ENCODE measurements around the gene GATAD2A. TPM values are rescaled to one million over a fixed set of nuclear protein-coding genes. Genes with fewer than 3 reads are reported as not detected.
A peak's percentile ranks its signal among the peaks of the same experiment; 100 is the strongest.
"Not testable (repeated sequence)": the region's sequence is repeated elsewhere in the genome, so short reads cannot be mapped to it uniquely, and the experiment has no call there.

The GATAD2A gene
- total RNA-seq, 1 donor from 2014 or later: 39.9 TPM

DNA sequence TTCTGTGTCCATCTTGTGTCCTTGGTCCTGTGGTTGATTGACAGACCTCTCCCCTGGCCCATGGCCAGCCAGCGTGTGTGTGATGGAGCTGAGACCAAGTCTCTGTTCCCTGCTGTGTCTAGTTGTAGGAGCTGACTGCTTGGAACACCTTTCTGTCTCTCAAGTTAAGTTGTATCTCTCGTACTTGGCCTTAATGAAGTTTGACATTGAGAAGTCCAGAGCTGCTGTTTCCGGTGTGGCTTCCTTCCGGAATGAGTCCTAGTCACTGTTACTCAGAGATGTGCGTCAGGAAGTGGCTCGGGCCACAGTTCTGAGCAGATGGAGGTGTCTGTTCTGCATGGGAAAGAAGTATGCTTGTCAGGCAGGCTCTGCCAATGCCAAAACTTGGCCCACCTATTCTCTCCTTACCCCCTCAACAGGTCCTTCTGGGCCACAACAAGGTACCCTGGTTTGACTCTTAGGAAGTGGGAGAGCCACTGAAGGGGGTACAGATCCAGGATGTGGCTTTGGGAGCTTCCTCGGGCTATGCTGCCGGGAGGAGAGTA lies 54.3 kb downstream of the GATAD2A start:
- DNase-seq (ENCODE audit: low spot score): peak; percentile 88
- intact Hi-C loops (cut with DNase I): loop anchor here (5.0 kb wide), 1 partner anchor 52 kb away; the partner anchor contains the start of gene GATAD2A

DNA sequence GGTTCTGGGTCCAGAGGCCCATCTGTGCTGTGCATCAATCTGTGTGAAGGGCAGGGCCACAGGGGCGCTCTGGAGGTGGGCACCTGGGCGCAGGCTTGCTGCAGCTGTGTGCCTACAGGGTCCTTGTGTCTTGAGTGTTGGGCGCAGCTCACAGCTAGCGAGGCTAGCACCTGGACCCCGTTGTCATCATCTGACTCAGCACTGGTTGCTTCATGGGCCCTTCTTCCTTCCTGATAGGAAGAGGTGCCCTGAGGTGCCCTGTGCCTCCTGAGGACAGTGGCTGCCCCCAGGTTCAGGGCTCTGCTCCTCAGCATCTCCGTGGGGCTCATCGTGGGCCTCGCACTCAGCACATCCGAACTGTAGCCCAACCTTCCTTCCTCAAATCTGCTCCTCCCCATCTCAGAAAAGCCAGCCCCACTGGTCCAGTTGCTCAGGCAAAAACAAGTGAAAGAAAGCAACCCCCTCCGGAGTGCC lies 54.8 kb downstream of the GATAD2A start:
- DNase-seq (ENCODE audit: low spot score): peak; percentile 89
- intact Hi-C loops (cut with DNase I): loop anchor here (5.0 kb wide), 1 partner anchor 53 kb away; the partner anchor contains the start of gene GATAD2A

DNA sequence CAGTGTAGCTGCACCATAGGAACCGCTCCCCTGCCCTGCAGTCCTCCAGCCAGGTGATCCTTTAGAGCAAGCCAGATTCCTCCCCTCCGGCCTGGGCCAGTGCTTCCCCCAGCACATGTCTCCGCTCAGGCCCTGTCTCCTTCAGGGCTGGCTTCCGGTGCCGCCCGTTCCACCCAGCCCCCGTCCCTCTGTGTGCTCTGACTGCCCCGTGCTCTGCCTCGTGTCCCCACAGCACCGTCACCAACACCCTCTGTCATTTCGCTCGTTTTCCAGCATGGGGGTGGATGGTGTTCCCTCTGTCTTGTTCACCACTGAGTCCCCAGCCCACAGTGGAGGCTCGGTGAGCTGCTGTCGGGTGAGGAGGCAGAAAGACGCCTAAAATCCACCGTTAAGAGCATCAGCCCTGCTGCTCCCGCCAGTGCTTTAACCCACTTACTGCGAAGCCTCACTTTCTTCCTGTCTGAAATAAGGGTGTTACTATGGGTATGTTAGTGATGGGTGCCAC lies 55.3 kb downstream of the GATAD2A start:
- intact Hi-C loops (cut with DNase I): loop anchor here (5.0 kb wide), 1 partner anchor 54 kb away; the partner anchor contains the start of gene GATAD2A
- DNase-seq (ENCODE audit: low spot score): peak; percentile 88

DNA sequence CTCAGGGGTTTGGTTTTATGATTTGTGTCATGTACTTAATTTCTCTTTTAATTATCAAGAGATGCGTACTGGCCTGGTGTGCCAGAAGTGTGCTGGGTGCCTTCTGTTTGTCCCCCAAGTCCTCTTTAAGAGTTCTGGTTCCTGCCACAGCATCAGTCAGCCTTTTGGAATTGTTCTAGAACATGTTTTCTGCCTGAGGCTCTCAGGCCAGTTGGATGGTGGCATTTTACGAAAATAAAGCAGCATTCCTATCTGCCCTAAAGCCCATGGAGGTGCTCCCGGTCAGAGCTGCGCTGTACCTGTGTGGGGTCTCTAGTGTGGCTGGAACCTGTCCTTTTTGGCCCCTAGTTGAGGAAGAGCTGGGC lies 55.8 kb downstream of the GATAD2A start:
- intact Hi-C loops (cut with DNase I): loop anchor here (5.0 kb wide), 1 partner anchor 54 kb away; the partner anchor contains the start of gene GATAD2A
- no peak for DNase-seq (ENCODE audit: low spot score)

DNA sequence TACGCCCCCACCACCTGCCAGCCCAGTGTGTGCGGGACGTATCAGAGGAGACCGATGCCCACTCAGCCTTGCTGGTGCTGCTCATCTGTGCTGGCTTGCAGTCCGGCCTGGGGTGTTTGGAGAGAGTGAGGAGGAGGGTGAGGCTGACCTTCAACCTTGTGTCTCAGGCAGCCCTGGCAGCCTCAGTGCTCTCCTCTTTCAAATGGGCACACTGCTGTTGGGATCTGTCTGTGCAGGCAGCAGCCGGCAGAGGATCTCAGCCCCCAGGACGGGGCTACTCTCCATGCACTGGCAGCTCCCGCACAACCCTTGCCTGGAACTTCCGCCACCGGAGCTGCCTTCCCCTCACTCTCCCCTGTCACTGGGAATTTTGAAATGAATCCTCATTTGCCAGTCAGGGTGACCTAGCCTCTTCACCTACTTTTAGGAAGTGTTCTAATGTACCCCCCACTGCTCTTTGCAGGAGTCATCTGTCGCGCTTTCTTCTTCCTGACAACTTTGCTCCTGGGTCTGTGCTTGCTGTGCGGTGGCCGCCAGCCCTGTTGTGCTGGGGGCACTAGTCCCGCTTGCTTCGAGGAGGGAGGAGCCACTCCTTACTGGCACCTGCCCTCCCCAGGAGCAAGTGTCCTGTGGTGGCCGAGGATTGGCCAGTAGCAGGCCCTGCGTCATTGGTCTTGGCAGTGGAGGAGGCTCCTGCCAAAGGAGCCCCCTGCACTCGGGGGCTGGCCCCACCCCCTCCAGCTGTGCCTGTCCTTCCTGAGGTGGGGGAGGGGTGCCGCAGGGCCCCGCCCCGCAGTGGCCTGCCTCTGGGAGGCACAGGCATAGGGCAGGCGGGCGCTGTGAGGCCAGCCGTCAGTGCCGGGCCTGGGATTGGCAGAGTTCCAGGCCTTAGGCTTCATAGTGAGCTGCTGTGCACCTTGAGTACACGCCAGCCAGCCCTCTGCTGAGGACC lies 56.5 kb downstream of the GATAD2A start:
- DNase-seq (ENCODE audit: low spot score): peak; percentile 81
- intact Hi-C loops (cut with DNase I): loop anchor here (5.0 kb wide), 1 partner anchor 55 kb away; the partner anchor contains the start of gene GATAD2A

DNA sequence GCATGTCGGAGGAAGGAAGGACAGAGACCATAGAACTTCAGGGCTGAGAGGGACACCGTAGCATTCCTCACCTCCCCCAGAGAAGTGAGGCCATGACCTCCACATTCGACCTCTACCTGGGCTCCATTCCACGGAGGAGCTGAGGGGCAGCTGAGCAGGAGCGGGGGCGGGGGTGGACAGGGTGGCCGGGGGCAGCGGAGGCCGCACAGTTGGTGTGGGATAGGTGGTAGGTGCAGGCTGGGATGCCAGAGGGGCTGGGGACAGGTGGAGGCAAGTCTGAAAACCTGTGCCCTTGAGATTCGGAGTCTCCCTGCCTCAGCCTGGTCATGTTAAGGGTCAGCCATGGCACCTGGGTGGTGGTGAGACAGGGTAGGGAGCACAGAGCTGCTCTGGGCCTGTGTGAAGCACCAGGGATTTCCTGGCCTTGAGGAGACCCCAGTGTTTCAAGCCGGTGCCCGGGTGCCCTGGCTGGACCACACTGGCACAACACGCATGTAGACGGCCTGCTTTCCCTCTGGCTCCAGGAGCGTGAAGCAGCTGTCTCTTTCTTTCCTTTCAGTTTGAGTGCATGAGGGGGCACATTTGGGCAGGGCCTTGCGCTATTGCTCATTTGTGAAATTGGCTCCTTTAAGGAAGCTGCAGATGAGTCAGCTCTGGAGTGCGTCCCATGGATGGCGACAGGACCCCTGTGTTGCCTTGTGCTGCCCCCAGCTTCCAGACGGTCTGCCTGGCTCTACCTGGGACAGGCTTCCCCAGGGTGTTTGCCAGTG lies 58.1 kb downstream of the GATAD2A start:
- intact Hi-C loops (cut with DNase I): loop anchor here (5.0 kb wide), 1 partner anchor 56 kb away; the partner anchor contains the start of gene GATAD2A
- DNase-seq (ENCODE audit: low spot score): no peak

DNA sequence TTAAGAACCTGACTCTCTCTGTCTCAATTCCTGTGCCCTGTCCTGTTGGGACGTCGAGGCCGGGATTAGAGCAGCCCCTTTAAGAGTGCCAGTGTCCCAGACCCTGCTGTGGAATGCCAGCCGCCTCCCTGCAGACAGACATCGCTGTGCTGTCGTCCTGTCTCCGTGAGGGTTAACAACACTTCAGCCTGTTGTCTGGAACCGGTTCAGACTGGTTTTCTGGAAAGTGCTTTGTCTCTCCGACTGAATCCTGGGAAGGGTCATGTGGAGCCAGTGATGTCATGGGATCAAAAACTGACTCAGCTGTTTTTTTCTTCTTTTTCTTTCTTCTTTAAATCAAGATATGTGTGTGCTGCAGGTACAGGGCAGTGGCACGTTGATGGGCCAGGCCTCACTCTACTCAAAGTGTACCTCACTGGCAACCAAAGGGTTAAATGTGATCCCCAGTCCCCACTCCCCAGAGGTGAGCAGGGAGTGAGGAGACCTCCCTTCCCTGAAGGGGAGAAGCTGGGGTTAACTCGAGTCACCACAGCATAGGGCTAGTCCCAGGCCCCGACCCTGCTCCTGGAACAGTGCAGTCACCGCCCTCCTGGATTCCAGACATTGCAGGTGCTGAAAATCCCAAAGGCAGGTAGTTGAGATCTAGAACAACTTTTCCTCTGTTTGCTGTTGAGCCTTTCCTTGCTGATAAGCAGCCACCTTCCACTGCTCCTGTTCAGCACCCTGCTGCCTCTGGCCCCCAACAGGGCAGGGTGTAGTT lies 59.0 kb downstream of the GATAD2A start:
- no peak for DNase-seq (ENCODE audit: low spot score)
- intact Hi-C loops (cut with DNase I): loop anchor here (5.0 kb wide), 1 partner anchor 57 kb away; the partner anchor contains the start of gene GATAD2A

DNA sequence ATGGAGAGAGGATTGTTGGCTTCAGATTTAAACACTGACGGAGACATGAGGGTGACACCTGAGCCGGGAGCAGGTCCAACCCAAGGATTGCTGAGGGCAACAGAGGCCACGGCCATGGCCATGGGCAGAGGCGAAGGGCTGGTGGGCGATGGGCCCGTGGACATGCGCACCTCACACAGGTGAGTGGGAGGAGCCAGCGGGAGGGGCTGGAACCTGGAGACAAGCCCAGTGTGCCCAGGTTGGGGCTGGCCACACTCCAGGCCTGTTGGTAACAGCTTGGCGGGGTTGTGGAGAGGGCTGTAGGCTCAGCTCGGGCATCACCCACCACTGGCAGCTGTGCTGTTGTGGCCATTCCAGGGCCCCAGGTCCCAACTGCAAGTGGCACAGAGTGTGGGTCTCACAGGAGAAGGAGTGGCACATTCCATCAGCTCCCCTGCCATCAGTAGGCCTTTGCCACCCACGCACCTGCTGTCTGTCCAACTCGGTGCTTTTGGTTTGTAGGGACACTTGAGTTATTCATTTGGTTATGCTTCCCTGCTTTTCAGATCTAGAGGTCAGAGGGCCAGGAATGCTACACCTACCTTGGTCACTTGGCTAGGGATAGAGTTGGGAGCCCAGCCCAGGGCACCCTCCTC lies 60.1 kb downstream of the GATAD2A start:
- intact Hi-C loops (cut with DNase I): no loop called here
- no peak for DNase-seq (ENCODE audit: low spot score)

DNA sequence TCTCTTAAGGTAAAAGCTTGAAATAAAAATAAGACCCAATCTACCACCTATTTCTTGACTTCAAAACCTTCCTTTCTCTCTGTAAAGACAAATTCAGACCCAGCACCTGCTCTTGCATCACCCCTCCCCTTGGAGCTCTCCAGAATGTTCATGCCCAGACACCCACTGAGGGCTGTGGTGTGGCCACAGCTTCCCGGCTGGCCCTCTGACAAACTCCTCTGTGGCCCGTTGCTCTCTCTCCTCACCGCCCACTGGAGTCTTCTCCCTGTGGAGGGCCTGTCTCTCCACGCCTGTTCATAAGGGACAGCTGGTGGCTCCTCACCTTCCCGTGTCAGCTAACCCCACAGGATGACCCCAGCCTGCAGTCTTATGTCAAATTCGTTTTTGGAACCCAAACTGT lies 60.7 kb downstream of the GATAD2A start:
- DNase-seq (ENCODE audit: low spot score): no peak
- intact Hi-C loops (cut with DNase I): no loop called here

DNA sequence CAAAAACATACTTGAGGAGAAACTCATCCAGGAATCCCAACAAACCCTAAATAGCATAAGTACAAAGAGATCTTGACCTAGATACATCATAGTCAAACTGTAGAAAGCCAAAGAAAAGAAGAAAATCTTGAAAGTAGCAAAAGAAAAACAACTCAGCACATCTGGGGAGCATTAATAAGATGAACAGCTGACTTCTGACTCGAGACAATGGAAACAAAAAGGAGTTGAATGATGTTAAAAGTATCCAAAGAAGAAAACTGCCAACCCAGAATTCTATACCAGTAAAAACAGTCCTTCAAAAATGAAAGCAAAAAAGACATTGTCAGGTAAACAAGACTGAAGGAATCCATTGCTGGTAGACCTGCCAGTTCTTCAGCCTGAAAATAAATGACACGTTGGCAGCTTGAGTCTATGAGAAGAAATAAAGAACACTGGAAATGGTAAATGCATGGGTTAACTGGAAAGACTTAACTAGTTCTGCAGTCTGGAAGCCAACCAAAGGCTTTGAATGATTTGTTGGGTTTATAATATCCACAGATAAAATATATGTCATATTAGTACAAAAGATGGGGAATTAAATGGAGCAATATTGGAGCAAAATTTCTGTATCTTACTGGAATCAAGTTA lies 63.1 kb downstream of the GATAD2A start:
- DNase-seq (ENCODE audit: low spot score): no peak
- intact Hi-C loops (cut with DNase I): no loop called here

DNA sequence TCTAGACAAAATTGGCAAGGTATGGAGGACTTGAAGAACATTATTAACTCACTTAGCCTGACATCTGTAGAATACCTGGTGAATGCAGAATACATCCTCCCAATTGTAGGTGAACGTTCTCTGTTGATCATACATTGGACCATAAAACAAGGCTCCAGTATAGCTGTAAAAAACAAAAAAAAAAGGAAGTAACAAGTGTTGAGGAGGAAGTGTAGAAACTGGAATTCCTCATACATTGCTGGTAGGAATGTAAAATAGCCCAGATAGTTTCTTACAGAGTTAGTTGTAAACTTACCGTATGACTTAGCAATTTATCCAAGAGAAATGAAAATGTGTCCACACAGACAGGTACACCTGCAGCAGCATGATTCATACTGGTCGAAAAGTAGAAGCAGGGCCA lies 65.1 kb downstream of the GATAD2A start:
- intact Hi-C loops (cut with DNase I): no loop called here
- DNase-seq (ENCODE audit: low spot score): no peak

DNA sequence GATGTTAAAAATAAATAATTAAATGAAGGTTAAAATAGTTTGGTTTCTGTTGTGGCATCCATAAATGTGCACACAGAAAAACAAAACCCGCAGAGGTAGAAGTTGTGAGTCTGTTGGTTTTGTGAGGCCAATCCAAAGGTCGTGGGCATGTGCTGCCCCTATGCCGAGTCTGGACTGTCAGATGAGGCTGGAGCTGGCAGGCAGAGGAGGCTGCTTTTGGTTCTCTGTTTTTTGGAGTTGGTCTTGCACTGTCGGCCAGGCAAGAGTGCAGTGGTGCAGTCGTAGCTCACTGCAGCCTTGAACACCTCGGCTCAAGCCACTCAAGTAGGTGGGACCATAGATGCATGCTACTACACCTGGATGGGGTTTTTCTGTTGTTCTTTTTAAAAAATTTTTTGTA lies 66.2 kb downstream of the GATAD2A start:
- intact Hi-C loops (cut with DNase I): no loop called here
- DNase-seq (ENCODE audit: low spot score): no peak

DNA sequence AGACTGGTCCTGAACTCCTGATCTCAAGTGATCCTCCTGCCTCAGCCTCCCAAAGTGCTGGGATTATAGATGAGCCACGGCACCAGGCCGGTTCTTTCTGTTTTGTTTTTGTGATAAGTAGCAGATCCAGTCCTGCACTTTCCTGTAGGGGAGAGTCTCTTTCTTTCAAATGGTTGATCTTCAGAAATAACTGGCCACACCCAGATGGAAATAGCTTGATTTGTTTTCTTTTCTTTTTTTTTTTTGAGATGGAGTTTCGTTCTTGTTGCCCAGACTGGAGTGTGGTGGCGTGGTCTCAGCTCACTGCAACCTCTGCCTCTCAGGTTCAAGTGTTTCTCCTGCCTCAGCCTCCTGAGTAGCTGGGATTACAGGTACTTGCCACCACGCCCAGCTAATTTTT lies 66.6 kb downstream of the GATAD2A start:
- DNase-seq (ENCODE audit: low spot score); intact Hi-C loops (cut with DNase I): not testable (repeated sequence)

DNA sequence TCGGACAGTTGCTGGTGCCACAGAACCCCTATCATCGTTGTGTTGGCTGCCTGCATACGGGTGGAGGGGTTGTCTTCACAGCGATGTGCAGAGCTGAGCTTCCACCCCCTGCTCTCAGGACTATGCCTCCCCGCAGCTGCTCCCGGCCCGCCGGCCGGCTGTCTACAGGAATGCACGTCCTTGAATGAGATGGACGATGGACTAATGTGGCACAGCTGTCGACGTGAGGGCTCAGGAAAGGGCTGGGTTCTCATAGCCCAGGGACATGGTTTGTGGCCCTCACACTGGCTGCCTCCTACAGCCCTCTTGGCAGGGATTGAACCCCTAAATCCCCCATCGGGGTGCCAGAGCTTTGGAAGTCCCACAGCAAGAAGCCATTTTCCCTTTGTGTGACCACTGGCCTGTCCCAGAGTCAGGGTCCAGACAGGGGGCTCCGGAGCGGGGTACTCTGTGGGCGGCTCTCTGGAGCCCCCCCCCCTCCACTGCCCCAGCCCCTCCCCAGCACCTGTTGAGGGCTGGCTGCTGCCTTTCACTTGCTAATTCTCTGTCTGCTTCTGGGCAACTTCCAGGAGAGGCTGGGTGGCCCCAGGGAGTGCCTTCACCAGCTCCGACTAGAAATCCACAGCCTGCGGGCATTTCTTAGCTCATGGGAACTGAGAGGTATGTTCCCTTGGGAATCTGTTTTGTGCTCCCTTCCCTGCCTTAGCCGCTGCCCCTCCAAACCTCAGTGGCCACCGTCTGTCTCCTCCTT lies 69.7 kb downstream of the GATAD2A start:
- intact Hi-C loops (cut with DNase I): no loop called here
- DNase-seq (ENCODE audit: low spot score): no peak

DNA sequence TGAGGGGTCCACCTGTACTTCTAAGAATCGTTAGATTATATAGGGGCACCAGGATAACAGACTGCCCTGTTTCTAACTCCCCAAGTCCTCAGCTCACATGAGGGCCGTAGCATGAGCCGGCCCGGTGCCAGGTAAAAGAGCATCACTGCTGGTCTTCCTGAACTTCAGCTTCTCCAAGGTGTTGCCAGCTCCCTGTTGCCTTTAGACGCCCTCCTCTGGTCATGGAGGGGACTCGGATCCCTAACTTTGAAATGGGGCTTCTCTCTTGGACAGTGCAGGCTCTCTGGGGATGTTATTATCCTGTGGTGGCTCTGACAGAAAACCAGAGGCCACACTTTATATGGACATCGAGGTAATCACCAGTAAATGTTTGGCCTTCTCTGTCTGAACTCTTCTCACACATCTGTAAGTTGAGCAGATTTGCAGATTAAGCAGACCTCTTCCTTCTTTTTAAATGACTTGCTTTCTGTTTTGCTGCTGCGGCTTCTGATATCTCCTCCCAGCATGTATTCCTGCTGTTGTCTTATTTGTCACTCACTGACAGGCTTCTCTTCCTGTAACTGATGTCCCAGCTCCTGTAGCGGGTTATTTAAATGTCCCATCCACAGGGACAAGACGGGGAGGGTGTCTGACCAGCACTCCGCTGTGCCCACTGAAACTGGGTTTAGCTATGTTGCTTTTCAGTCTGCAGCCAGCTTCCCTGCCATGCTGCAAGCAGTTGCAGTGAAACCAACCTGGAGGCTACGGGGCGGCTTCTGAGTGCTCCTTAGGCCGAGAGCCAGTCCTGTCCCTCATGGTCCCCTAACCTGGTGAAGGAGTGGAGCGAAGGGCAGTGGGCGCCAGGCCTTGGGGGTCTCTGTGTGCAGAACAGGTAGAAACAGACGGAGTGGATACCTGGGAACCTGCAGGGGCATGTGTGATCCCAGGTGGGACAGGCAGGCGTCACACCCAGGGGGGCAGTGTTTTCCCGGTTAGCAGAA lies 70.7 kb downstream of the GATAD2A start:
- intact Hi-C loops (cut with DNase I): no loop called here
- DNase-seq (ENCODE audit: low spot score): no peak

DNA sequence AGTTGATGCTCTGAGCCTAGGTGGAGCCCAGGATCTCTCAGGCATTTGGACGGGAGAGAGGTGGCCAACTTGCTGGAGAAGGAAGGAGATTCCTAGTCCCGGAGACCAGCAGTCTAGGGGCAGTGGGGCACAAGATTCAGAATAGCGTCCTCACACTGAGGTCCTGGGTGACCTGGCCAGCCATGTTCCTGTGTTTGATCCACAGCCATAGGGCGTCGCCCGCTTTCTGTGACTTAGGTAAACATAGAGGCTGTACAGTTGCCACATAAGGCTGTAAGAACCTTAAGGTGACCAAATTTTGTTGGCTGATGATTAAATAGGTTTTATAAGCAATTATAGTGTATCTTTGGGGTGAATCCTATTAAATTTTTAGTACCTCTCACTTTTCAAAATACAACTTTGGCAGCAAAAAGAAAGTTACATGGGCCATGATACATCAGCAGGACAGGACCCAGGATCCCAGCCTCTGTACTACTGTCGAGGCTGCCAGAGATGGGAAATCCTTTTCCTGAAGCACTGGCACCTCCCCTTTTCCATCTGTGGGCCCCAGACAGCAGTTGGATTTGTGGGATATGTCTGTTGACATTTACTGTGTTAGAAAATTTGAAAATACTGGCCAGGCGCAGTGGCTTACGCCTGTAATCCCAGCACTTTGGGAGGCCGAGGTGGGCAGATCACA lies 72.4 kb downstream of the GATAD2A start:
- intact Hi-C loops (cut with DNase I): no loop called here
- no peak for DNase-seq (ENCODE audit: low spot score)

Measured in cardiac septum (tissue), 1 donor.